Activated CD4-positive, alpha-beta T cell treated with anti-CD3 and anti-CD28 coated beads, Interleukin-2, amount 50 U/mL, for 48 hours (primary cell): ENCODE measurements around the gene ME2.
"Not testable (repeated sequence)": the region's sequence is repeated elsewhere in the genome, so short reads cannot be mapped to it uniquely, and the experiment has no call there.

Experiments used
- DNase-seq, 2 experiments: peaks; one replicate each; pipeline ENCODE4 v3.0.0-alpha.2; 2020

Gene ME2

DNA sequence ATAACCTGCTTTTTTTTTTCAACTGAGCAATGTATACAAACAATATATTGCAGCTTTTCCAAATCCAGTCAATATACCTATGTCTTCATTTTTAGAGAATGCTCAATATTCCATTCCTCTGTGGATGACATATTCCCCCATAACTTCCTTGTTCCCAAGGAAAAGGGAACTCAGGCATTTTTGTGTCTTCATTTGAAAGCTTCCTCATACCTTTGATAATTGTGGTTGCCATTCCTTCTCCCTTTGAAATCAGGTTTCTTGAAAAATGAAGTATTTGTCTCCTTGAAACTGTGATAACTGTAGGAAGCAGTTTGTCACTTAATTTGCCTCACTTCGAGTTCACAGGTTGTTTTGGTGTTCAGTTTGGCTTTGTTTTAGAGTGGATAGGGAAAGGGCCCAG lies 102.5 kb downstream of the ME2 start:
- no peak for DNase-seq

DNA sequence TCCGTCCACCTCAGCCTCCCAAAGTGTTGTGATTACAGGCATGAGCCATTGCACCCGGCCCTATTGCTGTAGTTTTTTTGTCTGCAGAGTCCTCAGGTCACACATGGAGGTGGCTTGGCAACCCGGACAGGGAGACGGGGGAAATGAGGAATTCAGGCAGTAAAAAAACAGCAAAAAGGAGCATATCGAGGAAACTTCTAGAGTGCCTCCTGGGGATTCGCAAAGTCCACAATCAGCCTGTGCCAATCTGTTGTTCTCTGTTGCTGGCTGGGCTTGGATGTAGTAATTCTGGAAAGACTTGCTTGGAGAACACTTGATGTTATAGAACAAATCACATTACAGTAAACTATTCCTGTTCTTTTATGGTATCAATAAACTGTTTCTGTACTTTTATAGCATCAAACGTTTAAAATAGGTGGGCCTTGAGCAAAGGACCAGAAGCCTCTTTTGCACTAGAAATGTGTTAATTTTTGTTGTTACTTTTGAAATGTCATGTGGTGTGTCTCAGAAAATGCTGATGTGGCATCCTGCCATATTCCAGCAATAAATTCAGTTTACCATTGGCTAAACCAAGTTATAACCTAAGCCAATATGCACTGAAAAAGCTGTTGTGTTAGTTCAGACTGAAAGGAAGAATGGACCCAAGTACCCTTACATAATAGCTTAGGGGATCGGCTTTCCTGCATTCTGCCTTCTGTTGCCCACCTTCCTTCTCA lies 103.3 kb downstream of the ME2 start:
- DNase-seq = no peak

DNA sequence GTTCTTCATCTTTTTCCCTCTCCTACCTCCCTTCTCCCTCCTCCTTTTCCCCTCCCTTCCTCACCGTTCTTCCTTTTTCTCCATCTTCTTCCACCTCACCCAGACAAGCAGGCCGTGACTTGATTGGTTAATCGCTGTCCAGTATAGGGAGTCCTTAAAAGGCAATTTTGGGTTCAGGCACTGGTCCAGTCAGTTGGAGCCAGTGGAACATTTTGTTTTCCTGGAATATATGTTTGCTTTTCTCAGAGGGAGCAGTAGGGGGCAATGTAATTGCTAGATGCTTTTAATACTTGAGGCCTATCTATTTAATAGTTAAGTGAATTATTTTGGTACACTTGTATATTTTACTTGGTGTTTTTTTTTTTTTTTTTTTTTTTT lies 103.9 kb downstream of the ME2 start:
- no peak for DNase-seq

DNA sequence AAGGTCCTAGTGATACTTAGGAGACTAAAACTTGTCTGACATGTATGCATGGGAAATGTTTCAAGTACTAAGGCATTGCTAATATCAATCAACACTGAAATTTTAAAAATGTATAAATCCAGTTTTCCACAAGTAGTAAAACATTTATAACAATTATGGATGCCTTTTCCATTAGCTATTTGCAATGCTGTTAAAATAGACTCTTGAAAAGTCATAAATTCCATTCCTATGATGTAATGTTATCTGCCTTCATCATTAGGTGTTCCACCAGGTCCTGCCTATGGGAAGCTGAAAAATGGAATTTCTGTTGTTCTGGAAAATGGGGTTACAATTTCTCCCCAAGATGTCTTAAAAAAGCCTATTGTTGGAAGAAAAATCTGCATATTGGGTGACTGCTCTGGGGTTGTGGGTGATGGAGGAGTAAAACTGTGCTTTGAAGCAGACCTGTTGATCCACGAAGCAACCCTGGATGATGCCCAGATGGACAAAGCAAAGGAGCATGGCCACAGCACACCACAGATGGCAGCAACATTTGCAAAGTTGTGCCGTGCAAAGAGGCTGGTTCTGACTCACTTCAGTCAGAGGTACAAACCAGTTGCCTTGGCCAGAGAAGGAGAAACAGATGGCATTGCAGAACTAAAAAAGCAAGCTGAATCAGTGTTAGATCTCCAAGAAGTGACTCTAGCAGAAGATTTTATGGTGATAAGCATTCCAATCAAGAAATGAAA lies 107.6 kb downstream of the ME2 start:
- no peak for DNase-seq

- no peak for DNase-seq
These were observed 108.3 kb downstream of the ME2 start for GRCh38 chr18:50987261-50987660.

DNA sequence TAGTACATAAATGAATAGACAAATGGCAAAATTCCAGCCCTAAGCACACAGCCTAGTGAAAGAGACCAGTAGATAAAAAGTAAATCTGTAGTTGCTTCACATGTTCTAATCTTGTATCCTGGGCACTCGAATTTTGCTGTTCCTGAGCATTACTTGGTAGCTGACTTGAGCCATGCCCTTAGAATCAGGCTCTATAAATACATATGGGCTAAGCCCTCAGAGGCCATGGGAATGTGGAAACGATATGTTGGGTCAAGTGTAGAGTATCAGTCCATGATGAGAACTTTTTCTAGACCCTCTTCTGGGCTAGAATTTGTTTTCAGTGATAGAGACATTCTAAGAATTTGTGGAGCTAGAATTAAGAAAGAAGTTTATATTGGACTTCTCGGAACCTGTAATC lies 110.8 kb downstream of the ME2 start:
- no peak for DNase-seq

- DNase-seq = no peak
These were observed 113.4 kb downstream of the ME2 start for GRCh38 chr18:50992351-50992762.

DNA sequence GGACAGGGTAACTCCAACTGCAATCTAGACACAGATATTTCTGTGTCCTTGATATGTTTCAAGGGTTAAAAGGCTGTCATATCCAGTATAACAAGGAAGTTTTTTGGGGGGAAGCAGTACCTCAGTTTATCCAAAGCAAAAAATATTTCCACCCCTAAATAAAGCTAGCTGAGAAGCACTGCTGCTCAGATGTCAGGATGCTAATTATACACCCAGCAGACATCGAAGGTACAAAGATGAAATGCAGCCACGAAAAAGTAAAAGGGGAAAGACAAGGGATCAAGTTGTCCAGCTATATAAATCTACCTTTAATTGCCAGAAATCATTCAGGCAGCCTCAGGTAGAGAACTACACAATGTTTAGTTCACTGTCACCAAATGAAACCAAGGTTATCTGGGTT lies 115.1 kb downstream of the ME2 start:
- DNase-seq = no peak

DNA sequence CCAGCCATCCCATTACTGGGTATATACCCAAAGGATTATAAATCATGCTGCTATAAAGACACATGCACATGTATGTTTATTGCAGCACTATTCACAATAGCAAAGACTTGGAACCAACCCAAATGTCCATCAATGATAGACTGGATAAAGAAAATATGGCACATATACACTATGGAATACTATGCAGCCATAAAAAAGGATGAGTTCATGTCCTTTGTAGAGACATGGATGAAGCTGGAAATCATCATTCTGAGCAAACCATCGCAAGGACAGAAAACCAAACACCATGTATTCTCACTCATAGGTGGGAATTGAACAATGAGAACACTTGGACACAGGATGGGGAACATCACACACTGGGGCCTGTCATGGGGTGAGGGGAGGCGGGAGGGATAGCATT lies 124.3 kb downstream of the ME2 start:
- not testable (repeated sequence) for DNase-seq
